Measurements from ENCODE around the gene TGFBR3.
A peak's percentile ranks its signal among the peaks of the same experiment; 100 is the strongest.
"Not testable (repeated sequence)": the region's sequence is repeated elsewhere in the genome, so short reads cannot be mapped to it uniquely, and the experiment has no call there.

TGFBR3 gene

GRCh38 chr1:91847851-91848250 lies 38.1 kb downstream of the TGFBR3 start:
- DNase-seq (ENCODE audit: low spot score) = no peak

GRCh38 chr1:91846639-91847013 lies 39.3 kb downstream of the TGFBR3 start:
- DNase-seq (ENCODE audit: low spot score) = no peak

- peak; percentile 23 for DNase-seq (ENCODE audit: low spot score)
Measured at GRCh38 chr1:91846007-91846638, 39.8 kb downstream of the TGFBR3 start.

- DNase-seq (ENCODE audit: low spot score) = no peak
Measured at GRCh38 chr1:91844862-91845528, 41.0 kb downstream of the TGFBR3 start.

GRCh38 chr1:91843843-91844242 lies 42.1 kb downstream of the TGFBR3 start:
- DNase-seq (ENCODE audit: low spot score) = no peak

- DNase-seq (ENCODE audit: low spot score) = no peak
Measured at GRCh38 chr1:91842563-91842962, 43.4 kb downstream of the TGFBR3 start.

GRCh38 chr1:91842056-91842455 lies 43.9 kb downstream of the TGFBR3 start:
- no peak for DNase-seq (ENCODE audit: low spot score)

GRCh38 chr1:91840276-91840675 lies 45.7 kb downstream of the TGFBR3 start:
- DNase-seq (ENCODE audit: low spot score) = not testable (repeated sequence)

- no peak for DNase-seq (ENCODE audit: low spot score)
Measured at GRCh38 chr1:91836331-91837040, 49.5 kb downstream of the TGFBR3 start.

- no peak for DNase-seq (ENCODE audit: low spot score)
Measured at GRCh38 chr1:91835087-91835521, 50.8 kb downstream of the TGFBR3 start.

- DNase-seq (ENCODE audit: low spot score) = not testable (repeated sequence)
Measured at GRCh38 chr1:91834549-91834948, 51.4 kb downstream of the TGFBR3 start.

GRCh38 chr1:91833946-91834345 lies 52.0 kb downstream of the TGFBR3 start:
- no peak for DNase-seq (ENCODE audit: low spot score)

GRCh38 chr1:91831132-91831930 lies 54.6 kb downstream of the TGFBR3 start:
- no peak for DNase-seq (ENCODE audit: low spot score)

- DNase-seq (ENCODE audit: low spot score) = no peak
Measured at GRCh38 chr1:91830242-91831131, 55.5 kb downstream of the TGFBR3 start.

GRCh38 chr1:91829293-91830153 lies 56.4 kb downstream of the TGFBR3 start:
- no peak for DNase-seq (ENCODE audit: low spot score)

- DNase-seq (ENCODE audit: low spot score) = no peak
Measured at GRCh38 chr1:91828583-91829281, 57.2 kb downstream of the TGFBR3 start.

- no peak for DNase-seq (ENCODE audit: low spot score)
Measured at GRCh38 chr1:91827459-91828321, 58.3 kb downstream of the TGFBR3 start.

GRCh38 chr1:91827087-91827458 lies 58.9 kb downstream of the TGFBR3 start:
- DNase-seq (ENCODE audit: low spot score) = no peak

GRCh38 chr1:91826649-91827048 lies 59.3 kb downstream of the TGFBR3 start:
- no peak for DNase-seq (ENCODE audit: low spot score)

Data from putamen (tissue), 1 donor.